Measurements from ENCODE around the gene HOXC10. TPM values are rescaled to one million over a fixed set of nuclear protein-coding genes. Genes with fewer than 3 reads are reported as not detected.

The HOXC10 gene
- total and polyA plus RNA-seq, 10 of the 15 experiments (the other 5 are each of a cell fraction or from before 2014, with no cell fraction given), result 0.59 TPM; not detected in 9

GRCh38 chr12:54010972-54011664, 26.2 kb downstream of the HOXC10 start:
- in situ Hi-C loops (cut with MboI), result no loop called here
- intact Hi-C loops (cut with micrococcal nuclease; ENCODE audit: unreplicated experiment), result no loop called here
- Histone ChIP-seq H3K79me2 (ENCODE audit: control insufficient read depth, insufficient read depth, low read length) (no peaks in the 10 kb centered on the region), H3K4me1 (ENCODE audit: control insufficient read depth, insufficient read depth, low read length) (peaks cover 4% of the 10 kb centered on the region), H4K20me1 (ENCODE audit: control insufficient read depth, insufficient read depth) (no peaks in the 10 kb centered on the region; the same call in 1 of the 2 replicates), H3K4me2 (ENCODE audit: control insufficient read depth, insufficient read depth) (no peak overlapping the region), H3K9ac (ENCODE audit: control insufficient read depth, insufficient read depth, low read length) (no peak overlapping the region), H2AFZ (ENCODE audit: control insufficient read depth, low read depth, low read length) (no peak overlapping the region), H3K27ac (ENCODE audit: control insufficient read depth, insufficient read depth) (no peak overlapping the region), H3K9me3 (replicated peaks; ENCODE audit: control insufficient read depth, insufficient read depth, low read length) (no peaks in the 10 kb centered on the region), H3K27me3 (replicated peaks in 1 of 2; ENCODE audit: control insufficient read depth in 2 of 2, insufficient read depth in 2 of 2, low read length in 1 of 2) (peaks cover 34 to 50% of the 10 kb centered on the region in 2 experiments), H3K36me3 (ENCODE audit: control insufficient read depth in 2 of 2, insufficient read depth in 2 of 2, low read length in 1 of 2) (no peaks in the 10 kb centered on the region), H3K4me3 (no peak overlapping the region)
- DNase-seq (ENCODE audit: low read depth, low spot score), result no peak
- WGBS (ENCODE audit: insufficient coverage, insufficient replicate concordance, low lambda C conversion rate, missing lambda C conversion rate), result 8% methylated on average over 17 of the region's 17 CpGs
- no peak for ATAC-seq
- BruUV-seq (replicated peaks), result no TSS peak
- ChIA-PET RAD21 (ENCODE audit: unreplicated experiment) (interaction anchor here (1.0 to 1.5 kb wide), 2 partner anchors 12 to 181 kb away, joined by 3 to 4 read pairs; no protein-coding TSS in a partner anchor), SMC1A (ENCODE audit: uncharacterized antibody, unreplicated experiment) (interaction anchor here (1.0 kb wide), 2 partner anchors 22 to 127 kb away, joined by 3 to 4 read pairs; partner anchors contain the start of gene HOXC5), CTCF (interaction anchor here (0.8 to 3.7 kb wide), 3 partner anchors 21 to 190 kb away, joined by 3 to 22 read pairs (median 6); no protein-coding TSS in a partner anchor), POLR2A (no interaction called here)
- FAIRE-seq, result no peak
- TF ChIP-seq SMARCA5 (IDR thresholded peaks at IDR 0.05), result no peak
- no peak for TF ChIP-seq JUND (IDR thresholded peaks at IDR 0.05; ENCODE audit: low read depth, low read length)
- TF ChIP-seq RAD21 (IDR thresholded peaks at IDR 0.05; ENCODE audit: insufficient read depth, low read depth, low read length), result no peak
- no peak for TF ChIP-seq ZBED1 (IDR thresholded peaks at IDR 0.05; ENCODE audit: borderline replicate concordance)
- no peak for TF ChIP-seq IRF3 (IDR thresholded peaks at IDR 0.05)
- TF ChIP-seq EZH2 (IDR thresholded peaks at IDR 0.05; ENCODE audit: borderline replicate concordance, control insufficient read depth, low read depth, low read length), result no peak
- no peak for TF ChIP-seq NFYA (IDR thresholded peaks at IDR 0.05; ENCODE audit: borderline replicate concordance, low read depth, low read length)
- TF ChIP-seq FOS (IDR thresholded peaks at IDR 0.05; ENCODE audit: borderline replicate concordance, extremely low read depth, insufficient read length), result no peak
- TF ChIP-seq NR2F1 (conservative IDR thresholded peaks at IDR 0.05), result no peak
- no peak for TF ChIP-seq TBL1XR1 (IDR thresholded peaks at IDR 0.05; ENCODE audit: low read depth, low read length)
- TF ChIP-seq HSF1 (IDR thresholded peaks at IDR 0.05; ENCODE audit: low read depth, low read length), result no peak
- TF ChIP-seq RAD51 (IDR thresholded peaks at IDR 0.05), result no peak
- no peak for TF ChIP-seq RELA (IDR thresholded peaks at IDR 0.05; ENCODE audit: borderline replicate concordance, partially characterized antibody)
- no peak for TF ChIP-seq PAX5 (IDR thresholded peaks at IDR 0.05; ENCODE audit: borderline replicate concordance, low read depth, low read length)
- no peak for TF ChIP-seq TCF3 (IDR thresholded peaks at IDR 0.05; ENCODE audit: borderline replicate concordance, insufficient read depth, low read depth, low read length)
- TF ChIP-seq ZNF24 (IDR thresholded peaks at IDR 0.05), result no peak
- TF ChIP-seq ZNF384 (IDR thresholded peaks at IDR 0.05; ENCODE audit: borderline replicate concordance, low read depth, low read length), result no peak
- TF ChIP-seq ZNF687 (IDR thresholded peaks at IDR 0.05), result no peak
